HCT116 (cell line): Measurements from ENCODE around the gene CEP131. TPM values are rescaled to one million over a fixed set of nuclear protein-coding genes. Genes with fewer than 3 reads are reported as not detected.
A peak's percentile ranks its signal among the peaks of the same experiment; 100 is the strongest.

Experiments
- ATAC-seq: fragments of 200-7000 bp; cut with Tn5 transposase; 2 replicates; pipeline ENCODE4 v1.9.1; 2020; ENCODE audit warnings: mild to moderate bottlenecking, moderate library complexity
- BruUV-seq: library from RNA; stranded (reverse); fragments of 400-500 nt; replicated peaks from 2 replicates; lab custom pipeline; 2021; lab: Mats Ljungman, UMichigan
- CTCF ChIA-PET: fragments of 300-600 bp; sonication (Branson Sonifier 250); formaldehyde crosslinking; loops from one replicate; lab custom pipeline; 2021; ENCODE audit warnings: antibody characterized with exemption; lab: Charles Lee
- POLR2A ChIA-PET: fragments of 300-600, 350-600 bp; sonication (Branson Sonifier 250); formaldehyde crosslinking; loops from one replicate; lab custom pipeline; 2021; ENCODE audit warnings: antibody characterized with exemption; lab: Charles Lee
- RAD21 ChIA-PET, 2 experiments: fragments of 300-600 bp; sonication (Branson Sonifier 250); formaldehyde crosslinking; loops; one replicate each; lab custom pipeline; 2023; ENCODE audit warnings: low total read pairs in 2 of 2; ENCODE audit not compliant: uncharacterized antibody in 2 of 2, unreplicated experiment in 2 of 2, low non-redundant PET in 1 of 2; lab: Charles Lee
- DNase-seq: peaks from one replicate; pipeline ENCODE4 v3.0.0-alpha.2; 2010; ENCODE audit warnings: low read depth, low spot score
- H2AFZ ChIP-seq: fragments of 200-600 bp; shearing (Covaris generic), sonication (generic); 2 replicates; pipeline ENCODE4 v1.6.1; 2017; ENCODE audit warnings: low read depth, mixed run types, mixed read lengths, antibody characterized with exemption, low read length; ENCODE audit not compliant: poor library complexity, severe bottlenecking
- H3K27ac ChIP-seq: 2 replicates; pipeline ENCODE4 v1.5.1; 2012; ENCODE audit warnings: low read depth, low read length
- H3K27me3 ChIP-seq: fragments of 200-600 bp; sonication (generic); 2 replicates; pipeline ENCODE4 v1.6.1; 2016; ENCODE audit warnings: mixed run types, low read length, mixed read lengths; ENCODE audit not compliant: insufficient read depth
- H3K36me3 ChIP-seq, 2 experiments: fragments of 200-500 bp in 1 of 2; fragments of 200-600 bp in 1 of 2; sonication (Bioruptor generic) in 1 of 2; sonication (generic) in 1 of 2; 2 replicates each; pipeline versions ENCODE4 v1.5.1 to v1.6.1; 2014 to 2016; ENCODE audit warnings: low read length in 2 of 2, inconsistent platforms in 1 of 2, mixed read lengths in 1 of 2, mixed run types in 1 of 2; ENCODE audit not compliant: insufficient read depth in 2 of 2, control insufficient read depth in 1 of 2
- H3K4me1 ChIP-seq, 2 experiments: fragments of 200-600 bp in 1 of 2; sonication (generic) in 1 of 2; 2 replicates each; pipeline versions ENCODE4 v1.5.1 to v1.6.1; 2012 to 2017; ENCODE audit warnings: low read length in 2 of 2, inconsistent platforms in 1 of 2, mild to moderate bottlenecking in 1 of 2, mixed read lengths in 1 of 2, mixed run types in 1 of 2, moderate library complexity in 1 of 2; ENCODE audit not compliant: insufficient read depth in 2 of 2, control insufficient read depth in 1 of 2
- H3K4me2 ChIP-seq: fragments of 200-600 bp; sonication (generic); 2 replicates; pipeline ENCODE4 v1.6.1; 2017; ENCODE audit warnings: mixed run types, low read length, mixed read lengths
- H3K4me3 ChIP-seq, 2 experiments: fragments of 200-600 bp in 1 of 2; sonication (generic) in 1 of 2; replicated peaks in 1 of 2; 2 replicates each; pipeline ENCODE4 v1.5.1; 2011 to 2016; ENCODE audit warnings: low read length in 2 of 2, control low read depth in 1 of 2, low read depth in 1 of 2, mild to moderate bottlenecking in 1 of 2, mixed read lengths in 1 of 2, mixed run types in 1 of 2
- H3K79me2 ChIP-seq: fragments of 200-600 bp; sonication (generic); 2 replicates; pipeline ENCODE4 v1.6.1; 2017; ENCODE audit warnings: mild to moderate bottlenecking, mixed run types, low read length, moderate library complexity, mixed read lengths; ENCODE audit not compliant: insufficient read depth
- H3K9ac ChIP-seq: fragments of 200-600 bp; sonication (generic); 2 replicates; pipeline ENCODE4 v1.6.1; 2016; ENCODE audit warnings: low read length, mixed read lengths
- H3K9me2 ChIP-seq: fragments of 200-600 bp; sonication (generic), shearing (Covaris generic); 2 replicates; pipeline ENCODE4 v1.6.1; 2017; ENCODE audit warnings: mixed run types, mild to moderate bottlenecking, moderate library complexity; ENCODE audit not compliant: insufficient read depth
- H3K9me3 ChIP-seq, 2 experiments: fragments of 200-500 bp in 1 of 2; fragments of 200-600 bp in 1 of 2; sonication (Bioruptor generic) in 1 of 2; sonication (generic) in 1 of 2; 2 replicates each; pipeline ENCODE4 v1.6.1; 2014 to 2017; ENCODE audit warnings: low read length in 2 of 2, mixed read lengths in 2 of 2, inconsistent platforms in 1 of 2, low read depth in 1 of 2, mild to moderate bottlenecking in 1 of 2, mixed run types in 1 of 2, moderate library complexity in 1 of 2; ENCODE audit not compliant: control insufficient read depth in 1 of 2, insufficient read depth in 1 of 2
- H4K20me1 ChIP-seq: fragments of 200-600 bp; sonication (generic), shearing (Covaris generic); 2 replicates; pipeline ENCODE4 v1.6.1; 2017; ENCODE audit warnings: mixed run types, mild to moderate bottlenecking, moderate library complexity; ENCODE audit not compliant: insufficient read depth
- SRF ChIP-seq: IDR thresholded peaks from 2 replicates; pipeline ENCODE4 v1.6.1; 2012; ENCODE audit warnings: low read depth
- intact Hi-C: fragments of 100-400 bp; cut with micrococcal nuclease; formaldehyde crosslinking; loops from 2 replicates; pipeline ENCODE4 v1.10.0; 2022
- total RNA-seq: library from RNA; stranded (reverse); gene quantifications from one replicate; pipeline ENCODE4 v1.2.1, GENCODE V29; 2021; ENCODE audit not compliant: unreplicated experiment
- TF ChIP-seq, protein P1 (sequence below): IDR thresholded peaks from 2 replicates; pipeline ENCODE4 v1.6.1; 2011; ENCODE audit warnings: mild to moderate bottlenecking, low read length, moderate library complexity; ENCODE audit not compliant: insufficient replicate concordance; ENCODE audit errors: extremely low read depth
- TF ChIP-seq, protein P2 (sequence below), 3 experiments: fragments of 200-600 bp in 1 of 3; sonication (generic) in 1 of 3; IDR thresholded peaks in 2 of 3; conservative IDR thresholded peaks in 1 of 3; 2 replicates each; pipeline ENCODE4 v1.5.1; 2012 to 2017; ENCODE audit warnings: low read depth in 2 of 3, low read length in 2 of 3, antibody characterized with exemption in 1 of 3, borderline replicate concordance in 1 of 3, control low read depth in 1 of 3, mild to moderate bottlenecking in 1 of 3, mixed read lengths in 1 of 3, mixed run types in 1 of 3, moderate library complexity in 1 of 3; ENCODE audit not compliant: insufficient read depth in 1 of 3

The CEP131 gene
- total RNA-seq, 1 experiment from 2014 or later = 30.2 TPM

DNA sequence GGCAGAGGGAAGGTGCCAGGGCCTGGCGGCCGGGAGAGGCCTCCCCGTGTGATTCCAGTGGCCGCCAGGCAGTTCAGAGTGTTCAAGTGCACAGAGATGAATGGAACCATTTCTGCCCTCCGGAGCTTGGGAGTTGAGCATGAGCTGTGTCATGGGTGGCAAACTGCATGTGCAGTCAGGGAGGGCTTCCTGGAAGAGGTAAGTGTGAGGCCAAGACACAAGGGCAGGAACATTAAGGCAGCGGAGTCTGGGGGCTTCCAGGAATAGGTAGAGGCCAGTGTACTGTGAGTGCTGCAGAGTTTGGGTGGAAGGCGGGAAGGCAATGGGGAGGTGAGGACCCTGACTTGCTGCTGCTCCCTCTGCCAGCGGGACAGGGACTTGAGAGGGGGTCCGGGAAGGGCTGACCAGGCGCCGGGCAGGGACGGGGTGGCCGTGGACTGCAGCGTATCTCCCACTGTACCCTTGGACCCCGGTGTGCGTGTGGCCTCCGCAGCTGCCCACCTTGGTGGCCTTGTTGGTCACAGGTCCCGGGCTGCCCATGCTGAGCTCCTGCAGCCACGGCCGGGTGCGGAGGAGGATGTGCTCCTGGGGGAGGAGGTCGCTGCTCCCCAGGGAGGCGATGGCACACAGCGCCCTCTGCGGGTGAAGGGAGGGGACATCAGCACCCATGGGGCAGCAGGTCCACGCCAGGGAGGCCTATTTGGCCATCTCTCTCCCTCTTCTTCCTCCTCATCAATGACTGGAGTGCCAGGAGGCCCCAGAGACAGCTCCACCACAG, 7.5 kb upstream of the CEP131 start:
- ChIA-PET CTCF (no interaction called here), RAD21 (no interaction called here), POLR2A (no interaction called here)
- H3K27me3 ChIP-seq = no peaks in the 10 kb centered on the region
- H3K4me3 ChIP-seq = no peak overlapping the region
- no peaks in the 10 kb centered on the region for H4K20me1 ChIP-seq
- no peak overlapping the region for H3K9ac ChIP-seq
- H3K9me2 ChIP-seq = no peaks in the 10 kb centered on the region
- H3K9me3 ChIP-seq = 0 out of 4 replicates have a peak, but pooled peaks cover 0 to 3% of the 10 kb centered on the region in 2 experiments
- intact Hi-C loops = loop anchor here (1.0 kb wide), 1 partner anchor 88 kb away; no protein-coding TSS in a partner anchor
- H3K36me3 ChIP-seq = peaks cover 5 to 7% of the 10 kb centered on the region in 2 experiments; a peak in 1 of 4 replicates
- no peak for DNase-seq
- H3K79me2 ChIP-seq = no peaks in the 10 kb centered on the region; the same call in 1 of the 2 replicates
- peak; percentile 85 for ATAC-seq
- H3K27ac ChIP-seq = no peak overlapping the region
- TF ChIP-seq, protein P1, sequence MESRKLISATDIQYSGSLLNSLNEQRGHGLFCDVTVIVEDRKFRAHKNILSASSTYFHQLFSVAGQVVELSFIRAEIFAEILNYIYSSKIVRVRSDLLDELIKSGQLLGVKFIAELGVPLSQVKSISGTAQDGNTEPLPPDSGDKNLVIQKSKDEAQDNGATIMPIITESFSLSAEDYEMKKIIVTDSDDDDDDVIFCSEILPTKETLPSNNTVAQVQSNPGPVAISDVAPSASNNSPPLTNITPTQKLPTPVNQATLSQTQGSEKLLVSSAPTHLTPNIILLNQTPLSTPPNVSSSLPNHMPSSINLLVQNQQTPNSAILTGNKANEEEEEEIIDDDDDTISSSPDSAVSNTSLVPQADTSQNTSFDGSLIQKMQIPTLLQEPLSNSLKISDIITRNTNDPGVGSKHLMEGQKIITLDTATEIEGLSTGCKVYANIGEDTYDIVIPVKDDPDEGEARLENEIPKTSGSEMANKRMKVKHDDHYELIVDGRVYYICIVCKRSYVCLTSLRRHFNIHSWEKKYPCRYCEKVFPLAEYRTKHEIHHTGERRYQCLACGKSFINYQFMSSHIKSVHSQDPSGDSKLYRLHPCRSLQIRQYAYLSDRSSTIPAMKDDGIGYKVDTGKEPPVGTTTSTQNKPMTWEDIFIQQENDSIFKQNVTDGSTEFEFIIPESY = no peak
- TF ChIP-seq, protein P2, sequence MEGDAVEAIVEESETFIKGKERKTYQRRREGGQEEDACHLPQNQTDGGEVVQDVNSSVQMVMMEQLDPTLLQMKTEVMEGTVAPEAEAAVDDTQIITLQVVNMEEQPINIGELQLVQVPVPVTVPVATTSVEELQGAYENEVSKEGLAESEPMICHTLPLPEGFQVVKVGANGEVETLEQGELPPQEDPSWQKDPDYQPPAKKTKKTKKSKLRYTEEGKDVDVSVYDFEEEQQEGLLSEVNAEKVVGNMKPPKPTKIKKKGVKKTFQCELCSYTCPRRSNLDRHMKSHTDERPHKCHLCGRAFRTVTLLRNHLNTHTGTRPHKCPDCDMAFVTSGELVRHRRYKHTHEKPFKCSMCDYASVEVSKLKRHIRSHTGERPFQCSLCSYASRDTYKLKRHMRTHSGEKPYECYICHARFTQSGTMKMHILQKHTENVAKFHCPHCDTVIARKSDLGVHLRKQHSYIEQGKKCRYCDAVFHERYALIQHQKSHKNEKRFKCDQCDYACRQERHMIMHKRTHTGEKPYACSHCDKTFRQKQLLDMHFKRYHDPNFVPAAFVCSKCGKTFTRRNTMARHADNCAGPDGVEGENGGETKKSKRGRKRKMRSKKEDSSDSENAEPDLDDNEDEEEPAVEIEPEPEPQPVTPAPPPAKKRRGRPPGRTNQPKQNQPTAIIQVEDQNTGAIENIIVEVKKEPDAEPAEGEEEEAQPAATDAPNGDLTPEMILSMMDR (IDR thresholded peaks at IDR 0.05 in 2 of 3, conservative IDR thresholded peaks at IDR 0.05 in 1 of 3; ENCODE audit: borderline replicate concordance in 1 of 3, insufficient read depth in 1 of 3, low read depth in 2 of 3, low read length in 2 of 3) = peak in 2 of 3 experiments; percentile 85 to 87; a peak in 5 of 6 replicates
- no peak for TF ChIP-seq SRF
- H2AFZ ChIP-seq = no peak overlapping the region
- no peak overlapping the region for H3K4me2 ChIP-seq
- no TSS peak for BruUV-seq
- H3K4me1 ChIP-seq = no peaks in the 10 kb centered on the region
